ENCODE data around the gene SCRT2.

DNA sequence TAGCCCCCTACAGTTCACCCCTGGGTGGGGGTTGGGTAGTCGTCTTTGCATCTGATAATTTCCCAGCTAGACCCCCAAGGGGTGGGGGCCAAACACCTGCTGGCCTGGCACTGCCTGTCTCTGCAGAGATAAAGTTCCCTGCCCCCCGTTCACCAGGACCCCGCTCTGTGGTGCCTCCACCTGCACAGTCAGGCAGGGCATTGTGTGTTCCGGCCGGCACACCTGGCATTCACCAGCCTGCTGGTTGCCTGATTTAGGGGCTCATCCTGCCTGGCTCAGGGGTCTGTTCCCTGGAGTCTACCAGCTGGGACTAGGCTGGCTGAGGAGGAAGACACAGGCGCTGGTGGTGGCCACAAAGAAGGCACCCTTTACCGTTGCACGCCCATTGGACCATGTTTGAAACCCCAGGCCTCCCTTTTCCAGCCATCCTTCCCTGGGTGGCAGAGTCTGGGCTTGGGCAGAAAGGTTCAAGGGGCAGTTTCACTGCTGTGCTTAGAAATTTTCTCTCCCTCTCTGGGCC is 30.8 kb upstream of the SCRT2 start:
- TF ChIP-seq, protein P1, sequence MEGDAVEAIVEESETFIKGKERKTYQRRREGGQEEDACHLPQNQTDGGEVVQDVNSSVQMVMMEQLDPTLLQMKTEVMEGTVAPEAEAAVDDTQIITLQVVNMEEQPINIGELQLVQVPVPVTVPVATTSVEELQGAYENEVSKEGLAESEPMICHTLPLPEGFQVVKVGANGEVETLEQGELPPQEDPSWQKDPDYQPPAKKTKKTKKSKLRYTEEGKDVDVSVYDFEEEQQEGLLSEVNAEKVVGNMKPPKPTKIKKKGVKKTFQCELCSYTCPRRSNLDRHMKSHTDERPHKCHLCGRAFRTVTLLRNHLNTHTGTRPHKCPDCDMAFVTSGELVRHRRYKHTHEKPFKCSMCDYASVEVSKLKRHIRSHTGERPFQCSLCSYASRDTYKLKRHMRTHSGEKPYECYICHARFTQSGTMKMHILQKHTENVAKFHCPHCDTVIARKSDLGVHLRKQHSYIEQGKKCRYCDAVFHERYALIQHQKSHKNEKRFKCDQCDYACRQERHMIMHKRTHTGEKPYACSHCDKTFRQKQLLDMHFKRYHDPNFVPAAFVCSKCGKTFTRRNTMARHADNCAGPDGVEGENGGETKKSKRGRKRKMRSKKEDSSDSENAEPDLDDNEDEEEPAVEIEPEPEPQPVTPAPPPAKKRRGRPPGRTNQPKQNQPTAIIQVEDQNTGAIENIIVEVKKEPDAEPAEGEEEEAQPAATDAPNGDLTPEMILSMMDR (conservative IDR thresholded peaks at IDR 0.05; ENCODE audit: low read depth, low read length), result no peak
- TF ChIP-seq, protein P2, sequence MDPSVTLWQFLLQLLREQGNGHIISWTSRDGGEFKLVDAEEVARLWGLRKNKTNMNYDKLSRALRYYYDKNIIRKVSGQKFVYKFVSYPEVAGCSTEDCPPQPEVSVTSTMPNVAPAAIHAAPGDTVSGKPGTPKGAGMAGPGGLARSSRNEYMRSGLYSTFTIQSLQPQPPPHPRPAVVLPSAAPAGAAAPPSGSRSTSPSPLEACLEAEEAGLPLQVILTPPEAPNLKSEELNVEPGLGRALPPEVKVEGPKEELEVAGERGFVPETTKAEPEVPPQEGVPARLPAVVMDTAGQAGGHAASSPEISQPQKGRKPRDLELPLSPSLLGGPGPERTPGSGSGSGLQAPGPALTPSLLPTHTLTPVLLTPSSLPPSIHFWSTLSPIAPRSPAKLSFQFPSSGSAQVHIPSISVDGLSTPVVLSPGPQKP (IDR thresholded peaks at IDR 0.05; ENCODE audit: borderline replicate concordance, low read depth, low read length), result no peak
- TF ChIP-seq POLR2A (IDR thresholded peaks at IDR 0.05; ENCODE audit: low read depth, low read length), result no peak
